ENCODE data around the gene NEGR1.

GRCh38 chr1:71509051-71509595 is 773.2 kb downstream of the NEGR1 start:
- no peak for TF ChIP-seq CTCF (conservative IDR thresholded peaks at IDR 0.05; ENCODE audit: low read length)
- TF ChIP-seq EZH2phosphoT487 (IDR thresholded peaks at IDR 0.05; ENCODE audit: borderline replicate concordance): no peak

All from Loucy (cell line).